ENCODE measurements around the gene SH3BP5.

SH3BP5 gene

DNA sequence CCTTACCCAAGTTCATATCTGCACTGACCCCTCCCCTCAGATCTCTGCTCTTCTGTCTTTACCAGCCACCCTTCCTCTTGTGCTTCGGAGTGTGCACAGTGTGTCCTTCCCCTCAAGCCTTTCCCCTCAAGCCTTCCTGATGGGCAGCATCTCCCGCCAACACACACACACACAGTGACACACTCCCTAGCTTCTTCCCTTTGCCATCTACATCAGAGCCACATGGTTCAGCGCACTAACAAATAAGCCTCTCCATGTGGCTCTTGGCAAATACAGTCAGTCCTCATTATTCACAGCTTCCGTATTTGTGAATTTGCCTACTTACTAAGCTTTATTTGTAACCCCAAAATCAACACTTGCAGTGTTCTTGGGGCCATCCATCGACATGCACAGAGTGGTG, 37.5 kb downstream of the SH3BP5 start:
- no peaks in the 10 kb centered on the region for H3K27me3 ChIP-seq (ENCODE audit: low read depth)
- in situ Hi-C loops (cut with MboI; ENCODE audit: low sequenced_read_pairs): no loop called here
- no peak for DNase-seq (ENCODE audit: low spot score in 2 of 2)
- H3K4me1 ChIP-seq: peaks cover 5% of the 10 kb centered on the region; the same call in 1 of the 2 replicates
- no peaks in the 10 kb centered on the region for H3K36me3 ChIP-seq (replicated peaks)
- H3K9me3 ChIP-seq: no peaks in the 10 kb centered on the region
- no peak overlapping the region for H3K4me3 ChIP-seq

DNA sequence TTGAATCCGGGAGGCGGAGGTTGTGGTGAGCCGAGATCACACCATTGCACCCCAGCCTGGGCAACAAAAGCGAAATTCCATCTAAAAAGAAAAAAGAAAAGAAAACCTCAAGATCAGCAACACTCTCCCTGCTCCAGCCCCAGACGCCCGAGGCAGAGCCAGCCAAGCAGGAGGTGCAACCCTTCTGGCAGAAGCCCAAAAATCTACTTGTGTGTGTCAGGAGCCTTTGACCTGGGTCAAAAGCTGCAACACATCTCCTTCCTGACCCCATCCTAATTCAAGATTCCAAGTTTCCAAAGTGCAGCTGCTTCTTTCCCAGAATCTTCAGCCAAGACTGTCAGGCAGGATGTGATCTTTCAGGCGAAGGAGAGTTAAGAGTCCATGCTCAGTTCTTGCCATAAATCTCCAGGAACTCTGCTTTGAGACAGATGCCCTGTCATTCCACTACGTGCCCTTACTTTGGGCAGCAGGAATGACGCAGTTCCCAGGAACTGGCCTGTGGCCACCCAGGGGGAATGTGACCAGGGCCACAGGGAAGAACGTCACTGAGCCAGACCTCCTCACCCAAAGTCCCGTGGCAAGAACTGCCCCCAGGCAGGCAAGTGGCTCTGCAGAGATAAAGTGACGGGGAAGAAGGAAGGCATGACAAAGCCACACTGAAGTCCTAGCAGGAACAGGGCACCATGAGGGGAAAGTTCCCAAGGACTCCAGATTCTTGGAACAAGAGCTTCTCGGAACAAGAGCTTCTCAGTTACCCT, 39.4 kb downstream of the SH3BP5 start:
- DNase-seq (ENCODE audit: low spot score in 2 of 2): no peak
- Histone ChIP-seq H3K27me3 (ENCODE audit: low read depth) (no peaks in the 10 kb centered on the region), H3K36me3 (replicated peaks) (no peaks in the 10 kb centered on the region), H3K9me3 (no peaks in the 10 kb centered on the region), H3K4me1 (peaks cover 5% of the 10 kb centered on the region; the same call in 1 of the 2 replicates), H3K4me3 (no peak overlapping the region)
- in situ Hi-C loops (cut with MboI; ENCODE audit: low sequenced_read_pairs): no loop called here

DNA sequence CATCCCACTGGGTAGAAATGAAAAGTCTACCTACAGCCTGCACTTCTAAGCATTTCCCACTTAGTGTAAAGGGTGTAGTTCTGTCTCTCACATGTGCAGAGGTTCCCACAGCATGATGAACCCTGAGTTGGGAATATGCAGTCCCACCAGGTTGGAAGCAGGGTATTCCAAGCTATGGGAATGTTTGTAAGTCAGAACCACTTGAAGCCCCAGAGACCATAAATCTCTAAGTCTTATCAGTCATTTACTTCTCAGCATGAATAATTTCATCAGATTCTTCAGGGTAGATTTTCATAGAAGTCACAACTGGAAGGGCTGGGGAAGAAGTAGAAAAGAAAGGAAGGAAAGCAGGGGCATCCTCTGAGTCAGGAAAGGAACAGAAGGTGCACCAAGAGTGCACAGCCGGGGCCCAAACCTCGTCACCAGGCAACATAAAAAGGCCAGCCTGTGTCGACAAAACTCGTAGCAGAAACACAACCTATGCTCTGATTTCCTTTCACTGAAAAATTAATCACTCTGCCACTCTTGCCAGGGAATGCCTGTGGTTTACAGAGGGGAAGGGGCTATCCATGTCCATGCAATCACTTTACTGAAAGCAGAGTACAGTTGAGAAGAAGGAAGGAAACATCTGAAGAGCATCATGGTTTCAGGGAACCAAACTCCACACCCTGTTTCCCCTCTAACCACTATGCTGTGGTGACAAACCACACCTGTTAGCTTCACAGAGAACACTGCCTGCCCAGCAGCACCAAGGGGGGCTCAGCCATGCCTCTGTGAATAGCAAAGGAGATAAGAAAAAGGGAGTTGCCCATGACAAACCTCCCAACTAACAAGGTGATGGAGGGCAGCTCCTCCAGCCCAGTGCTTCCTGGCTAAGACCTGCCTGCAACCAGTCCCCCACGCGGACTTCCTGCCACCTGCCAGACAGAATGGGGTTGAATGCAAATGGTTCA, 40.5 kb downstream of the SH3BP5 start:
- no peak for DNase-seq (ENCODE audit: low spot score in 2 of 2)
- in situ Hi-C loops (cut with MboI; ENCODE audit: low sequenced_read_pairs): no loop called here
- no peak overlapping the region for H3K4me3 ChIP-seq

GRCh38 chr3:15290736-15291135, 41.6 kb downstream of the SH3BP5 start:
- H3K9me3 ChIP-seq: no peaks in the 10 kb centered on the region

More for the DNA sequence above, 40.5 kb downstream of the SH3BP5 start:
- H3K27me3 ChIP-seq (ENCODE audit: low read depth): no peaks in the 10 kb centered on the region
- no peaks in the 10 kb centered on the region for H3K36me3 ChIP-seq (replicated peaks)
- H3K4me1 ChIP-seq: peaks cover under 1% of the 10 kb centered on the region; the same call in 1 of the 2 replicates
- no peaks in the 10 kb centered on the region for H3K9me3 ChIP-seq

DNA sequence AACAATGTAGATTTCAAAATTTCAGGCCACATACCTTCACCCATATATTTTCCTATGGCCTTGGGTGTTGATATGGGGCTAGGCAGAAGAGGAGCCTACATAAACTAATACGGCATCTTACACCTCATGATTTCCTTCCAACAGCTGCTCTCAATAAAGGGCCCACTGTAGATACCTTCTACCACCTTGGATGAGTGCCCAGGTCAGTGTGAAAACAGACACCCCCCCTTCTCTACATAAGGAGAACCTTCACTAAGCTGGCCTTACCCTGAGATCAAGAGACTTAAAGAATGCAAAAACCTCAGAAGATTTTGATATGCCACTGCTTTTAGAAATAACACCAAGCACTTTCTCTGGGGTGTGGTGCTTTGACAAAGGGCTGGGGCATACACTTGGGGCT, 42.7 kb downstream of the SH3BP5 start:
- Histone ChIP-seq H3K36me3 (replicated peaks) (no peaks in the 10 kb centered on the region), H3K27me3 (ENCODE audit: low read depth) (no peaks in the 10 kb centered on the region), H3K4me1 (no peaks in the 10 kb centered on the region), H3K4me3 (no peak overlapping the region), H3K9me3 (no peaks in the 10 kb centered on the region)
- in situ Hi-C loops (cut with MboI; ENCODE audit: low sequenced_read_pairs): no loop called here
- DNase-seq (ENCODE audit: low spot score in 2 of 2): no peak

More at GRCh38 chr3:15290736-15291135, 41.6 kb downstream of the SH3BP5 start:
- H3K4me3 ChIP-seq: no peak overlapping the region
- H3K27me3 ChIP-seq (ENCODE audit: low read depth): no peaks in the 10 kb centered on the region
- in situ Hi-C loops (cut with MboI; ENCODE audit: low sequenced_read_pairs): no loop called here
- H3K4me1 ChIP-seq: no peaks in the 10 kb centered on the region
- DNase-seq (ENCODE audit: low spot score in 2 of 2): no peak
- no peaks in the 10 kb centered on the region for H3K36me3 ChIP-seq (replicated peaks)

DNA sequence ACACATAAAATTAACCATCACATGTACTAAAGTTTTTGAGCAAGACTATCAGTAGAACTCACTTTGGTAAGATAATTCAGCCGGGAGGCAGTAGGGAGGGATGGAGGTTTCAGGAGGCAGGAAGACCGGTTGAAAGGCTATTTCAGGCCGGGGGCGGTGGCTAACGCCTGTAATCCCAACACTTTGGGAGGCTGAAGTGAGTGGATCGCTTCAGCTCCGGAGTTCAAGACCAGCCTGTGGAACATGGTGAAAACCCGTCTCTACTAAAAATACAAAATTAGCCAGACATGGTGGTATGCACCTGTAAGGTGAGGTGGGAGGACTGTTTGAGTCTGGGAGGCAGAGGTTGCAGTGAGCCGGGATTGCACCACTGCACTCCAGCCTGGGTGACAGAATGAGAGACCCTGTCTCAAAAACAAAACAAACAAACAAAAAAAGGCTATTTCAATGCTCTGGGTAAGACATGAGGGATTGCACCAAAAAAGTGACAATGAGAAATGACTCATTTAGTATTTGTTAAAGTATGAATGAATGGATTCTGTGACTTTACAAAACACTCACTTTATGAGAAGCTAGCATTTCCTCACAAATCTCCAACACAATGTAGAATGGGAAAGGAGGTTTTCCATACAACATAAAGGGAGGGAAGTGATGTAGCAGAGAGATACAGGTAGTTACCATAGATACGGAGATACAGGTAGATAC, 43.9 kb downstream of the SH3BP5 start:
- Histone ChIP-seq H3K27me3 (ENCODE audit: low read depth) (no peaks in the 10 kb centered on the region), H3K4me1 (no peaks in the 10 kb centered on the region), H3K36me3 (replicated peaks) (no peaks in the 10 kb centered on the region), H3K9me3 (no peaks in the 10 kb centered on the region), H3K4me3 (no peak overlapping the region)
- DNase-seq (ENCODE audit: low spot score in 2 of 2): no peak
- in situ Hi-C loops (cut with MboI; ENCODE audit: low sequenced_read_pairs): no loop called here

- DNase-seq (ENCODE audit: low spot score in 2 of 2): no peak
- Histone ChIP-seq H3K4me3 (no peak overlapping the region), H3K27me3 (ENCODE audit: low read depth) (no peaks in the 10 kb centered on the region), H3K4me1 (no peaks in the 10 kb centered on the region), H3K9me3 (no peaks in the 10 kb centered on the region), H3K36me3 (replicated peaks) (no peaks in the 10 kb centered on the region)
- in situ Hi-C loops (cut with MboI; ENCODE audit: low sequenced_read_pairs): no loop called here
Observed at GRCh38 chr3:15287565-15288330, 44.6 kb downstream of the SH3BP5 start.

- no peak for DNase-seq (ENCODE audit: low spot score in 2 of 2)
- H3K4me3 ChIP-seq: no peak overlapping the region
- H3K36me3 ChIP-seq (replicated peaks): no peaks in the 10 kb centered on the region
- no peaks in the 10 kb centered on the region for H3K27me3 ChIP-seq (ENCODE audit: low read depth)
- no peaks in the 10 kb centered on the region for H3K4me1 ChIP-seq
- H3K9me3 ChIP-seq: no peaks in the 10 kb centered on the region
- in situ Hi-C loops (cut with MboI; ENCODE audit: low sequenced_read_pairs): no loop called here
Observed at GRCh38 chr3:15286022-15286421, 46.4 kb downstream of the SH3BP5 start.

DNA sequence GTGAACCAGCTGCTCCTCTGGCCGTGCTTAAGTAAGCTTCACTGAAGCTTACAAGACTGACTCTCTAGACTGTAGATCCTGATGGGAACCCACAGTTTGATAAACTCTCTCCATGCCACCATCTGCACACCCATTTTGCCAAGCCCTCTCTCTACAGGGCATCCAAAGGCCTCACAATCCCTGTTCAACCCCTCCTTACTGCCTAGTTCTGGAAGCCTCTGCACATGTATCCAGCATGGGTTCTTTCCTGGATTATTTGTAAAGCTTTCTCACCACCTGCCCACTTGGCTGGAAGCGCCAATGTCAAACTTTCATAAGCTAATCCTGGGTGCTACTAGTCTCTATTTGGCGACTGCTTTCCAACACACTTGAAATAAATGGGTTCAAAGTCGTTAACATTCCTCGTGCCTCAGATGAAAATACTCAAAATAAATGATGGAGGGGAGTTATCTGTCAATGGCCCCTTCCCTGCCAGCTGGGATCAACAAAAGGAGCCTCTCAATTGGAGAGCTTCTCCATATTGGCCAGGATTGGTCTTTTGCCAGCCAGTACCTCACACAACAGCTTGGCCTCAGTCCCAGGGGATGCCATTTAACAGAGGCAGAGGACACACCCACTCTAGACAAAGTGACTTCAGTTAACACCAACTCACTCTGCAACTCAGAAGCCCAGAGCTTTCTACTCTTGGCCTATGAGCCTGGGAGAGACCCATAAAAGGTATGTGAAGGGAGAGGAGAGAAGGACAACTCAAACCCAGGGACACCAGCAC, 48.1 kb downstream of the SH3BP5 start:
- in situ Hi-C loops (cut with MboI; ENCODE audit: low sequenced_read_pairs): no loop called here
- Histone ChIP-seq H3K9me3 (no peaks in the 10 kb centered on the region), H3K27me3 (ENCODE audit: low read depth) (no peaks in the 10 kb centered on the region), H3K4me3 (no peak overlapping the region), H3K4me1 (no peaks in the 10 kb centered on the region), H3K36me3 (replicated peaks) (no peaks in the 10 kb centered on the region)
- peak; percentile 28 to 64 for DNase-seq (ENCODE audit: low spot score in 2 of 2)

GRCh38 chr3:15283702-15284101, 48.7 kb downstream of the SH3BP5 start:
- no peaks in the 10 kb centered on the region for H3K9me3 ChIP-seq
- H3K4me1 ChIP-seq: no peaks in the 10 kb centered on the region
- DNase-seq (ENCODE audit: low spot score in 2 of 2): no peak
- H3K27me3 ChIP-seq (ENCODE audit: low read depth): no peaks in the 10 kb centered on the region
- H3K4me3 ChIP-seq: no peak overlapping the region
- H3K36me3 ChIP-seq (replicated peaks): no peaks in the 10 kb centered on the region
- in situ Hi-C loops (cut with MboI; ENCODE audit: low sequenced_read_pairs): no loop called here

GRCh38 chr3:15281817-15282216, 50.6 kb downstream of the SH3BP5 start:
- Histone ChIP-seq H3K27me3 (ENCODE audit: low read depth) (no peaks in the 10 kb centered on the region), H3K4me1 (no peaks in the 10 kb centered on the region), H3K36me3 (replicated peaks) (no peaks in the 10 kb centered on the region), H3K4me3 (no peak overlapping the region), H3K9me3 (no peaks in the 10 kb centered on the region)
- DNase-seq (ENCODE audit: low spot score in 2 of 2): no peak
- in situ Hi-C loops (cut with MboI; ENCODE audit: low sequenced_read_pairs): no loop called here

- Histone ChIP-seq H3K36me3 (replicated peaks) (no peaks in the 10 kb centered on the region), H3K27me3 (ENCODE audit: low read depth) (no peaks in the 10 kb centered on the region), H3K9me3 (no peaks in the 10 kb centered on the region), H3K4me3 (no peak overlapping the region), H3K4me1 (no peaks in the 10 kb centered on the region)
- DNase-seq (ENCODE audit: low spot score in 2 of 2): no peak
- in situ Hi-C loops (cut with MboI; ENCODE audit: low sequenced_read_pairs): no loop called here
Observed at GRCh38 chr3:15280853-15281532, 51.4 kb downstream of the SH3BP5 start.
